ENCODE results near the gene ENTPD2. TPM values are rescaled to one million over a fixed set of nuclear protein-coding genes. Genes with fewer than 3 reads are reported as not detected.

The ENTPD2 gene
- total RNA-seq, 2 donors from 2014 or later = 9.8 to 10.9 TPM

DNA sequence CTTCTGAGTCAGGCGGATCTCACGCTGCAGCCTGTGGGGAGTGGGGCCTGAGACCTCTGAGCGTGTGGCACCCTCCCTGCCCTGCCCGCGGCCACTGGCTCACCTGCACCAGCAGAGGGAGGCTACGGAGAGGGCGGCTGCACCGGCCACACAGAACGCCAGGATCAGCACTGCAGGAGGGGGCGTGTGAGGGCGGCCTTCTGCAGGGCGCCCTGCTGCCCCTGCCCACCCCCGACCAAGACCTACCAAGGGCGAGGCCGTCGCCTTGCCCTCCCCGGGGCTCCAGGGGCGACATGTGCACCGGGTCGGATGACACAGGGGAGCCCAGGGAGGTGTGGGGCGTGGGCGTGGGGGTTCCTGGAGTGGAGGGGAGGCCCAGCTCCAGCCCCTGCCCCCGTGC is 13.3 kb downstream of the ENTPD2 start:
- intact Hi-C loops (cut with DNase I) = no loop called here
- 88% methylated on average over 23 of the region's 23 CpGs for WGBS
- DNase-seq (ENCODE audit: low spot score) = no peak
- H3K27ac ChIP-seq = no peak overlapping the region
- peaks cover 5 to 8% of the 10 kb centered on the region in 2 donors for H3K36me3 ChIP-seq
- H3K9me3 ChIP-seq = no peaks in the 10 kb centered on the region
- TF ChIP-seq, protein P1, sequence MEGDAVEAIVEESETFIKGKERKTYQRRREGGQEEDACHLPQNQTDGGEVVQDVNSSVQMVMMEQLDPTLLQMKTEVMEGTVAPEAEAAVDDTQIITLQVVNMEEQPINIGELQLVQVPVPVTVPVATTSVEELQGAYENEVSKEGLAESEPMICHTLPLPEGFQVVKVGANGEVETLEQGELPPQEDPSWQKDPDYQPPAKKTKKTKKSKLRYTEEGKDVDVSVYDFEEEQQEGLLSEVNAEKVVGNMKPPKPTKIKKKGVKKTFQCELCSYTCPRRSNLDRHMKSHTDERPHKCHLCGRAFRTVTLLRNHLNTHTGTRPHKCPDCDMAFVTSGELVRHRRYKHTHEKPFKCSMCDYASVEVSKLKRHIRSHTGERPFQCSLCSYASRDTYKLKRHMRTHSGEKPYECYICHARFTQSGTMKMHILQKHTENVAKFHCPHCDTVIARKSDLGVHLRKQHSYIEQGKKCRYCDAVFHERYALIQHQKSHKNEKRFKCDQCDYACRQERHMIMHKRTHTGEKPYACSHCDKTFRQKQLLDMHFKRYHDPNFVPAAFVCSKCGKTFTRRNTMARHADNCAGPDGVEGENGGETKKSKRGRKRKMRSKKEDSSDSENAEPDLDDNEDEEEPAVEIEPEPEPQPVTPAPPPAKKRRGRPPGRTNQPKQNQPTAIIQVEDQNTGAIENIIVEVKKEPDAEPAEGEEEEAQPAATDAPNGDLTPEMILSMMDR (IDR thresholded peaks at IDR 0.05) = no peak
- TF ChIP-seq POLR2A (IDR thresholded peaks at IDR 0.05) = no peak
- no peak for TF ChIP-seq POLR2AphosphoS5 (IDR thresholded peaks at IDR 0.05)
- no peaks in the 10 kb centered on the region for H3K27me3 ChIP-seq (replicated peaks; ENCODE audit: insufficient read depth)
- no peak overlapping the region for H3K4me3 ChIP-seq
- H3K4me1 ChIP-seq (replicated peaks) = peaks cover 17% of the 10 kb centered on the region

DNA sequence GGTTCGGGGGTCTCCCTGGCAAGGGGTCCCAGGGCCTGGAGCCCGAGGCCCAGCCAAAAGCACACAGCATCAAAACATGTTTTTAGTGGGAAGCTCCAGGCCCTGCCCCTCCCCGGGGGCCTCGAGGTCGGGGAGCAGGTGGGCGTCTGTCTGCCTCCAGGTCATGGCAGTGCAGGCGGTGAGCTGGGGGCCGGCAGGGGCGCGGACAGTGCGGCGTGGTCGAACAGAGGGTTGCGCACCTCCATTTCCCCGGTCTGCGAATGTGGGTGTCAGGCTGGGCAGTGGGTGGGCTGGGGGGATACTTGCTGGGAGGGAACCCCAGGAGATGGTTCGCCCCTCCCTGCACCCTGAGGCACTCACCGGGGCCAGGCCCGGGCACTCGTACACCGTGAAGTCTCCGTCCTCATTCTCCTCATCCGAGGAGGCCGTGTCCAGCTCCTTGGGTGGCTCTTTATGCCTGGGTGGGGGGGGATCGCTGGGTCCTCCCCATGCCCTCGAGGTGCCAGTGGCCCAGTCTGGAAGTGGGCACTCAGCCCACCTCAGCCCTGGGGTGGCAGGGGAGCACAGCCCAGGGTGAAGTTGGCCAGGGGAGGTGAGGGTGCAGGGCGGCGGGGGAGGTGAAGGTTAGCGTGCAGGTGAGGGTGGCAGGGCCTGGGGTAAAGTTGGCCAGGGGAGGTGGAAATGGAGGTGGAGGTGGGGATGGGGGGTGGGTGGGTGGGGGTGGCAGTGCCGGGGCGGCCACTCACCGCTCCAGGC is 14.1 kb downstream of the ENTPD2 start:
- TF ChIP-seq POLR2AphosphoS5 (IDR thresholded peaks at IDR 0.05) (no peak), POLR2A (IDR thresholded peaks at IDR 0.05) (no peak)
- TF ChIP-seq, protein P1 (IDR thresholded peaks at IDR 0.05) = no peak
- Histone ChIP-seq H3K9me3 (no peaks in the 10 kb centered on the region), H3K36me3 (peaks cover 5 to 8% of the 10 kb centered on the region in 2 donors)

DNA sequence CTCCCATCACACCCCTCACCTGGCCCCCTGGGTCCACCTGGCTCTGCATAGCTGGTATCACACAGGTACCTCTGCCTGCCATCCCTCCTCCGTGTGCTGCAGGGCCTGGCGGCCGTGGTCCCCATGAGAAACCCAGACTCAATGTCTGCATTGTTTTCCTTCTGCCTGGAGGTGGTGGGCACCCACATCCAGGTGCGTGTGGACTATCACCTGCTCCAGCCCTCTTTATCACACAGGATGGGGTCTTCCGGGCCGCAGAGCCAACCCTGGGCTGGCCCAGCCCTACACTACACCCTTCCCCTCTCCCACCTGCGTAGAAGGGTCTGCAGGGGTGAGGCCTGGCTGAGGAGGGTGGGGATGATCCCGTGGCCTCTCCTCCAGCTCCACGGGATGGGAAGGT is 14.9 kb downstream of the ENTPD2 start:
- H3K4me3 ChIP-seq = no peak overlapping the region
- peaks cover 15% of the 10 kb centered on the region for H3K4me1 ChIP-seq (replicated peaks)
- no peak overlapping the region for H3K27ac ChIP-seq
- H3K36me3 ChIP-seq = peaks cover 5 to 8% of the 10 kb centered on the region in 2 donors
- intact Hi-C loops (cut with DNase I) = loop anchor here (5.0 kb wide), 2 partner anchors 197 to 252 kb away; partner anchors contain the start of gene AJM1
- no peak for DNase-seq (ENCODE audit: low spot score)
- no peaks in the 10 kb centered on the region for H3K9me3 ChIP-seq
- 86% methylated on average over 9 of the region's 9 CpGs for WGBS
- no peaks in the 10 kb centered on the region for H3K27me3 ChIP-seq (replicated peaks; ENCODE audit: insufficient read depth)
- TF ChIP-seq, protein P1 (IDR thresholded peaks at IDR 0.05) = no peak
- TF ChIP-seq POLR2AphosphoS5 (IDR thresholded peaks at IDR 0.05) = no peak

More for the DNA sequence above, 14.1 kb downstream of the ENTPD2 start:
- intact Hi-C loops (cut with DNase I) = loop anchor here (5.0 kb wide), 2 partner anchors 197 to 252 kb away; partner anchors contain the start of gene AJM1
- no peak overlapping the region for H3K4me3 ChIP-seq
- WGBS = 92% methylated on average over 32 of the region's 32 CpGs
- peaks cover 13% of the 10 kb centered on the region for H3K4me1 ChIP-seq (replicated peaks)
- H3K27ac ChIP-seq = no peak overlapping the region
- no peak for DNase-seq (ENCODE audit: low spot score)
- no peaks in the 10 kb centered on the region for H3K27me3 ChIP-seq (replicated peaks; ENCODE audit: insufficient read depth)

DNA sequence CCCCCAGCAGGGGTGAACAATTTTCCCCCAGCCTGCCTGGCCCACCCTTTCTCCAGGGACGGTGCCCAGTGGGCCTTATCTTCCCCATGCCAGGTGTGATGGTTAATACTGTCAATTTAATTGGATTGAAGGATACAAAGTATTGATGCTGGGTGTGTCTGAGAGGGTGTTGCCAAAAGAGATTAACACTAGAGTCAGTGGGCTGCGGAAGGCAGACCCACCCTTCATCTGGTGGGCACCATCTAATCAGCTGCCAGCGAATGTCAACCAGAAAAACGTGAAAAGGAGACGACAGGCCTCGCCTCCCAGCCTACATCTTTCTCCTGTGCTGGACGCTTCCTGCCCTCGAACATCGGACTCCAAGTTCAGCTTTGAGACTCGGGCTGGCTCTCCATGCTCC is 16.4 kb downstream of the ENTPD2 start:
- Histone ChIP-seq H3K36me3 (peaks cover 5 to 8% of the 10 kb centered on the region in 2 donors), H3K27ac (no peak overlapping the region), H3K4me3 (no peak overlapping the region), H3K27me3 (replicated peaks; ENCODE audit: insufficient read depth) (no peaks in the 10 kb centered on the region), H3K9me3 (no peaks in the 10 kb centered on the region), H3K4me1 (replicated peaks) (peaks cover 8% of the 10 kb centered on the region)
- no peak for DNase-seq (ENCODE audit: low spot score)
- 88% methylated on average over 10 of the region's 10 CpGs for WGBS
- intact Hi-C loops (cut with DNase I) = loop anchor here (5.0 kb wide), 2 partner anchors 195 to 250 kb away; partner anchors contain the start of gene AJM1
- TF ChIP-seq, protein P1 (IDR thresholded peaks at IDR 0.05) = no peak
- TF ChIP-seq POLR2A (IDR thresholded peaks at IDR 0.05) (no peak), POLR2AphosphoS5 (IDR thresholded peaks at IDR 0.05) (no peak)

DNA sequence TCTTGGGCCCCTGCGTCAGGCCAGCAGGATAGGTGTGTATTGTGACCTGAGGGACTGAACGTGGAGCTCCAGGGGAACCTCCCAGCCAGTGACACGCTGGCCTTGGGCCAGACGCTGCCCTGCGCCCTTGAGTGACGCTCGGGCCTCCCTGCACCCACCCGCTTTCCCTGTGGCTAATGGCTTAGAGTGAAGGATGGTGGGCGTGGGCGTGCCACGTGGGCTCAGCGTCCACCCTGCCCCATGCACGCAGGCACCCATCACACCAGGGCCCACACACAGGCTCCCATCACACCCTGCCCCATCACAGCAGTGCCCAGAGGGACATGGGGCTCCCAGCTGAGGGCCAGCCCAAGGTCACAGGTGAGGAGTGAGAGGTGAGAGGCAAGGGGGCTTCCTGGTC is 16.8 kb downstream of the ENTPD2 start:
- no peaks in the 10 kb centered on the region for H3K27me3 ChIP-seq (replicated peaks; ENCODE audit: insufficient read depth)
- H3K4me3 ChIP-seq = no peak overlapping the region
- 74% methylated on average over 12 of the region's 13 CpGs for WGBS

More for the DNA sequence above, 16.8 kb downstream of the ENTPD2 start:
- intact Hi-C loops (cut with DNase I) = loop anchor here (5.0 kb wide), 2 partner anchors 195 to 250 kb away; partner anchors contain the start of gene AJM1
- H3K36me3 ChIP-seq = peaks cover 5 to 8% of the 10 kb centered on the region in 2 donors
- TF ChIP-seq, protein P1 (IDR thresholded peaks at IDR 0.05) = no peak
- no peak for TF ChIP-seq POLR2AphosphoS5 (IDR thresholded peaks at IDR 0.05)
- no peak for TF ChIP-seq POLR2A (IDR thresholded peaks at IDR 0.05)
- peaks cover 8% of the 10 kb centered on the region for H3K4me1 ChIP-seq (replicated peaks)
- no peak for DNase-seq (ENCODE audit: low spot score)
- no peak overlapping the region for H3K27ac ChIP-seq
- no peaks in the 10 kb centered on the region for H3K9me3 ChIP-seq
